ENCODE data around the gene LATS2.

Gene LATS2

DNA sequence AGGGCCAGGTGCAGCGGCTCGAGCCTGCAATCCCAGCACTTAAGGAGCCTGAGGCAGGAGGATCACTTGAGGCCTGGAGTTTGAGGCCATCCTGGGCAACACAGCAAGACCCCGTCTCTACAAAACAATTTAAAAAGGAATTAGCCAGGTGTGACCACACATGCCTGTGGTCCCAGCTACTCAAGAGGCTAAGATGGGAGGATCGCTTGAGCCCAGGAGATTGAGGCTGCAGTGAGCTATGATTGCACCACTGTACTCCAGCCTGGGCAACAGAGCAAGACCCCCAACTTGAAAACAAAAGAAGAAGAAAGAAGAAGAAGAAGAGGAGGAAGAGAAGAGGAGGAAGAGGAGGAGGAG, 47.7 kb downstream of the LATS2 start:
- no peak for DNase-seq

DNA sequence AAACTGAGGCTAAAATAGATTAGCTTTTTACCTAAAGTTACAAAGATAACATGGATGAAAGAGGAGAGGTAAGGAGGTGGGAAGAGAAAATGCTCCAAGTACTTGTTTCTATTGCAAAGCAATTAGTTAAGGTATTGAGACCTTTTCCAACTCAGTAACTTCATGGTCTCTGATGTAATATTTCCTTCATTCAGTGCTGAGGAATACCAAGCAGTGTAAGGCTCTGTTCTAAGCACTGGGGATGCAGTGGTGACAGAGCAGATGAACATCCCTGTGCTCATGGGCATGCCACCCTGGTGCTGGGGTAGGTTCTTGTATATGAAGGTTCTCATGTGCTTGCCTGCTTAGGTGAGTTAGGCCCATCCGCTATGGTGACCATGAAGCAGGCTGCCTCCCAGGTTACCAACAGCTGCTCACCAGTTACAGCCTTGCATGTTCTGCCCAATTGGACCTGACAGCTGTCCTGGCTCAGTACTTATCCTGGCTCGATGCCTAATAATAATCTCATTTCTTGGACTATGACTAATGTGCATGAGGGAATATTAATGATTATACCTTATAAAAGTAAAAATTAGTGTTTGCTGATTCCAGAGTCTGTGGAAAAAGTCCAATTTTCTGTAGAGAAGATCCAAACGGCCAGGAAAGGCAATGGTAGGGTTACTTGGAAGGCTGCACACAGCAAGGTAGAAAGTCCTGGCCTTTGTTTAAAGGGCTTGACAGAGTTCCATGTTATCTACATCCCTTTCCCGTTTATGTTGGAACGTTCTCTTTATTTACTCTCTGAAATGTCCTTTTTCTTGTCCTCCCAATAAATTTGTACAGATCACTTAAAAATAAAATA, 48.3 kb downstream of the LATS2 start:
- DNase-seq = no peak

DNA sequence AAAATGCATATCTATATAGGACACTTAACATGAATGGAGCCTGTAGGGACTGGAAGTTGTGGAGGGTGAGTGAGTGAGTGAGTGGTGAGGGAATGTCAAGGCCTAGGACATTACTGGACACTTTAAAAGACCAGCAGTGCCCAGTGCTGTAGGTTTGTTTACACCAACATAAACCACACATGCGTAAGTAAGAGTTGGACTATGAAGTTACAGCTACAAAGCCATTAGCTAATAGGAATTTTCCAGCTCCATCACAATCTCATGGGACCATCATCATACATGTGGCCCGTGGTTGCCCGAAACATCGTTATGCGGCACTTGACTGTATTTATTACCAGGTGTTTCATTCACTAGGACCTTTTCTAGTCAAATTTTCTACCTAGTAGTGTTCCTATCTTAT, 49.2 kb downstream of the LATS2 start:
- no peak for DNase-seq

DNA sequence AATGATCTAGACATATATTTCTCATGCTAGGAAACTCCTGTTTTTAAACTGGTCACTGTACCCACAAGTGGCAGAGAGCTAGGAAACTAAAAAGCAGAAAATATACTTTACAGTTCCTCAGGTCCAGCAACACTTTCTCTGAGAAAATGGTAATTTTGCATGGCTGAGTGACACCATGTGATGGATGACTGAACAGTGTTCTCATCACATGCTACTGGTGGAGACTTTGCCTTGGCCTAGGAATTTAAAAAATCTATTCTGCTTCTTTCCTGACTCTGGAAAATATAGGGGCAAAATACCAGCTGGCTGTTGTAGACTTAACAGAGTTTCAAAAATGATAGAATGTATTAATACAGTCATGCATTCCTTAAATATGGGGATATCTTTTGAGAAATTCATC, 50.0 kb downstream of the LATS2 start:
- no peak for DNase-seq

DNA sequence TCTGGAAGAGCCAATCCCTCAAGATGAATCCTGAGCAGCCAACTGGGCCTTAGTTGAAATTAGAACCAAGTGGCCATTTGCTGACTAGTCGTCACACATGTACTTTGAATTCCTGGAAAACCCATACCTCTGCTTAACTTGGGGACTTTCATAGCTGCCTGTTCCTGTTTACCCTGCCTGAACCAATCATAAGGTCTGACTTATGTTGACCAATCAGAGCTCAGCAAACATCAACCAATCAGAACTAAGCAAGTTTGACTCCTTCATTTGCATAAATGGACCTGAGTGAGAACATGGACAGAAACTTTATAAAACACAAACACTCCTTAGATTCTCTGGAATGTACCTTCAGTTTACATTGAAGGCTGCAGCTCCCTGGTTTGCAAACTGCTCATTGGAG, 50.8 kb downstream of the LATS2 start:
- DNase-seq = no peak

DNA sequence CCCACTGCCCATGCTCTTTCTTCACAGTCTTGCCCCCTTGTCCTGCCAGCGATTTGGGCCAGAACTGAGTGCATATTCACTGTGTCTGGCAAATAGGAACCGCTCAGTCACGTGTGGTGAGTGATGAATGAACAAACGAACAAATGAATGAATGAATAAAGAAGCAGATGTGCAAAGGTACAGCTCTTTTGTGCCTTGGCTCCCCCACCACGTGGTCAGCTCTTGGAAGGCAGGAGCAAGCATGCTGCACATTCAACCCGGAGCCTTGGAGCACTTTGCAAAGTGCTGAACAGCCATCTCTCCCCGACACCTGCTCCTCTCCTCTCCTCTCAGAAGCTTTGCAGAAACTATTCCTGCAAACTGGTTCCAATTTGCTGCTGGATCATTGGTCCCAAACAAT, 52.4 kb downstream of the LATS2 start:
- no peak for DNase-seq

DNA sequence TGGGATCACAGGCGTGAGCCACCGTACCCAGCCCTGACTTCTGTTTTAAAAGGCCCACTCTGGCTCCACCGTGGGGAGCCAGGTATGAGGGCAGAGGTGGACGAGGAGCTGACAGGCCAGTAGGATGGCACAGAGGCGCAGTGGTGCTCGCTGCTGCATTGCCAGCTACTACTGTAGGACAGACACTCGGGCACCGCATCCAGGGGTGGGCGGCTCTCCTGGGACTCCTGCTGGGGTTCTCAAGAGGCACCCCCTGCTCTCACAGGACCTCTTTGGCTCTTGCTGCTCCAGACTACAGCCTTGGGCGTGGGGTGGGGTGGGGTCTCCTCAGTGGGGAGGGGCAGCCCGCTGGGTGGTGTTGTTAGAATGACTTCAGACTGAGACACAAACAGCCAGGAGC, 53.4 kb downstream of the LATS2 start:
- DNase-seq = no peak

DNA sequence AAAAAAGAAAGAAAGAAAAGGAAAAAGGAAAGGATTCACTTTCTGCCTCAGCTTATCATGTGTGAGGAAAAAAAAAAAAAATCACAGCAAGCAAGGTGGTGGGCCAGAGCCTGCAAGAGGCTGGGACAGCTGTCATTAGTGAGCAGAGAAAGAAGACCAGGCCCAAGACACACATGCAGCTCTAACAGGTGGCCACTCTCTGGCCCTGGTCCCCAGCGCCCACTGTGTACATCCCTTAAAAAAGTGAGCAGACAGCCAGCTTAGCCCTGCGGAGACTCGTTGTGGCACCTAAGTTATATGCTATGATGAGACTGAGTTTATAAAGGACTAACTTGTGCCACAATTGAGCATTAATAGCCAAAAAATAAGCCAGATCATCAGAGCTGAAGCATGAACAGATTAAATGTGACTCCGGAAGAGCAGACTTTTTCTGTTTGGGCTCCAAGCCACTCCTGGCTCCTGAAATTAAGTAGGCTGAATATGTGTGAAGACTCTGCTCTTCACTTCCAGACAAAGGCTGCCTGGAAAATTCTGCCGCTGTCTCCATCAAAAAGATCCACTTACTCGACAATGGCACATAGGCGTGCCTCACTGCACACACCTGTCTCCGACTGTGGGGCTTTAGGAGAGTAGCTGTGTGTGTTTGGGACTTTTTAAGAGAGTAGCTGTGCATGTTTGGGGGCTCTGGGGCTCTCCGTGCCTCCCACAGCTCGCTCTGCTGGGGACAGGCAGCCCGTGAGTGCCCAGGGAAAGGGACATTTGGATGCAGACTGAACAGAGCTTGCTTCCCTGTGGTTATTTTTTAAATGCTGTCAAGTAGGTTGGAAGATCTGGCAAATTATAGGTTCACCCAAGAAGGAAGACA, 55.0 kb downstream of the LATS2 start:
- DNase-seq = no peak

DNA sequence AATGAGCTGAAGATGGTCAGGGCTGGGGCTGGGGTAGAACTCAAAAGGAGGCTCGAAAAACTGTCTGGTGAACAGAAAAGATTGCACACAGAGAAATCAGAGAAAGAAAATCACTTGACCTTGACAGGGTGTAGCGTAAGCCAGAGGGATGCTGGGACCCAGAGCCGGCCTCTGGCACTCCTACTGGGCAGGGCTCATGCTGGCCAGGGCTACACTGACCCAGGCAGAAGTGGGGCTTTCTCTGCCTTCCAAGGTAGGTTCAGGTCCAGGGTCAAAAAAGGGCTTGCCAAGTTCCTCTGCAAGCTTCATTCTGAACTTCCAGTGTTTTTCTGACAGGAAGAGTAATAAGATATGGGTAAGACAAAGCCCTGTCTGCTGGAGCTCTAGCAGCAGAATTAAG, 56.2 kb downstream of the LATS2 start:
- no peak for DNase-seq

DNA sequence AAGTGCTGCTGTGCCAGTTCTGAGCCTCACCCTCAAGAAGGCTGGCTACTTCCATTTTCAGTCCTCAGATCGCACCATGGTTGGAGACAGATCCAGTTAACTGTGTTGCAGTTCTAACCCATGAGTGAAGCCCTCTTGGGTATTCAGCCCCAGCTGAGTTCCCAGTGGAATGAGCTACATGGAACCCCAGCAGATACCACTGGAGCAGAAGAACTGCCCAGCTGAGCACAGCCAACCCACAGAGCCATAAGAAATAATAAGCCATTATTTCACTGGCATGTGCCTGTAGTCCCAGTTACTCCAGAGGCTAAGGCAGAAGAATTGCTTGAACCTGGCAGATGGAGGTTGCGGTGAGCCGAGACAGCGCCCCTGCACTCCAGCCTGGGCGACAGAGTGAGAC, 59.9 kb downstream of the LATS2 start:
- no peak for DNase-seq

DNA sequence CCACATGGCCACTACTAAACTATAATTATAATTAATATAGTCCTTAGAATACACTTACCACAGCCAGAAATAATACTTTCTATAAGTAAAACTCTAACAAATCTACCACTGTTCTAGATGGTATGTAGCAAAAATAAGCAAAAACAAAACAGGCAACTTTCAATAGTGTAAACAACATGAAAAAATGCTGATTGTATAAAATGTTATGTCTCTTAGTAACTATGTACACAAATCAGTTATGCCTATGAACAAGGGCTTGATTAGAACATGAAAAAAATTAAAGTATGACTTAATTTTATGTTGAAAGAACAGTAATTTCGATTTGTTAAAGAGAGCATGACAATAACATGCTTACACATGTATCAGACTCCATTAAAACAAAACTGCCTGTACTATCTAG, 60.7 kb downstream of the LATS2 start:
- no peak for DNase-seq

DNA sequence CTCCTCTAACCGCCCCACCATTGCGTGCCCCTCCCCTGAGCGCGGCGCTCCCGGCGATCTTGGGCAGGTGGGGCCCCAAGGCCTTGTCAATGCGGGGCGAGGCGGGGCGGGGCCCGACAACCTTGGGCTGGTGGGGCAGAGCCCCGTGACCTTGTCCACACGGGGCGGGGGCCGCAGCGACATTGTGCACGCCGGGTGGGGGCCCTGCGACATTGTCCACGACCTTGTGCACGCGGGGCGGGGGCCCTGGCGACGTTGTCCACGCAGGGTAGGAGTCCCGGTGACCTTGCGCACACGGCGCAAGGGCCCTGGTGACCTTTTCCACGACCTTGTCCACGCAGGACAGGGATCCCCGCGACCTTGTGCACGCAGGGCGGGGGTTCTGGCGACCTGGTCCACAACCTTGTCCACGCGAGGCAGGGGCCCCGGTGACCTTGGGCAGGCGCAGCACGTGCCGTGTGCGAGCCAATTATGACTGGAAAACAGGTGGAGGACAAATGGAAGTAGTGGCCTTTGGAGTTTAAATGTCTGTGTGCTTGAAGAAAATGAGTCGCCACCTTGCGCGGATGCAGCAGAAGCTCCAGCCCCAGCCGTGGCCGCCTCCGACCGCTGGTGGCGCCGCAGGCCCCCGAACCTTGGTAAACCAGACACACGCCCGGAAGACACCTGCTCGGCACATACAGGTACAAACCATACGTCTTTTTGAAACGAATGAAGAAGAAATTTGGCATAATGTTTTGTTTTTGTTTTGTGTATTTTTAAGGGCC, 62.6 kb downstream of the LATS2 start:
- DNase-seq = no peak

DNA sequence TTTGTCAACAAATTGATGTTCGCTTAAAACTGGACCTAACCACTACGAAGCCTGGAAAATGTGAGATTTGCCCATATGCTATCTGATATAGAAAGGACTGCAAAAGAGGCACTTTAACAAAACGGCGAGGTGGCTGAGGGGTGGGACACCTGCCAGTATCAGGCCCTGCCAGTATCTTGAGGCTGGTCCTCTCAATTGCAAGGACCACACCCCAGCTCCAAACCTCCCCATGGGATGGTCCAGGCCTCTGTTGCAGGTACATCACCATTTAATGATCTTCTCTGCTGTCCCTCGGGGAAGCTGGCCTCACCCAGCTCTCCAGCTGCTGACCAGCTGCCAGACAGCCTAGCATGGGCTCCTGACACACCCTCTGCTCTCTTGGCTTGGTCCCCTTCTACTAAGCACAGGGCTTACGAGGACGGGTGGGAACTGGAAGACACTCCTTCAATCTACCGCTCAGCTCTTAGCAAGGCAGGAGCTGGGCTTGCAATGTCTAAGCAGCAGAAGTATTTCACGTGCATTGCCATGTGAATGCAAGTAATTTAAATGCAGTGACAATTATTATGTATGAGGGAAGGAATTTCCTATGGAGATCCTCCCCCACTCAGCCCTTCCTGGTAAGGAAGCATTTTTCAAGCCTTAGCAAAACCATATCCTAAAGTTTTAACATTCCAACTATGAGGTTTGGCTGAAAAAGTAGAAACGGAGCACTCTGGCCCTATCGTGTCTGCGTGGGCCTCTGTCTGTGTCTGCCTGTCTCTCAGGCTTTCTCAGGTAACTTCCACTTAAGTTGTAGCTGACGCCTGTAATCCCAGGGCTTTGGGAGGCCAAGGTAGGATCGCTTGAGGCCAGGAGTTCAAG, 63.9 kb downstream of the LATS2 start:
- no peak for DNase-seq

DNA sequence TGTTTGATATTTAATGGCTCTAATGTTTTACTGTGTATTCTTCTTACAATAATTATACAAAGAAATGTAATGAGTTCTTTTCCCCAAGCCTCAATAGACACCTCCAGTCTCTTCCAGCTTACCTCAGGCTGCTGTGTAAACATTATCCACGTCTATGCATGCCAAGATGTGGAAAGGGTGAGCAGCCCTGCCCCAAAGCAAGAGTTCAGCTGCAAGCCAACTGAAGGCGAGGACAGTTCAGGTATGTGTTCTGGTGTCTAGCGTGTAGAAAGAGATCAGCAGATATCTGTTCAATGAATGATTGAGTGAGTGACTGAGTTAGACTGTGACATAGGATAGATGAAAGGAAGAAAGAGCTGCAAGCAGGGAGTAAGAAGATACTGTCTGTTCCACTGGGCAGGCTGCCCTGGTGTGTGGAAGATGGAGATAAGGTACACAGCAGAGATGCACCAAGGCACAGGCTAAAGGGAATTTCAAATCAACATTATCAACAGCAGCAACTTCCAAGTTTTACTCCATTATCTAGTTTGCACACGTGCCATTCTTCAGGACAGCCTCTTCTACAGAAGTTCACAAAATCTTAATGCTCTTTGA, 66.0 kb downstream of the LATS2 start:
- DNase-seq = no peak

DNA sequence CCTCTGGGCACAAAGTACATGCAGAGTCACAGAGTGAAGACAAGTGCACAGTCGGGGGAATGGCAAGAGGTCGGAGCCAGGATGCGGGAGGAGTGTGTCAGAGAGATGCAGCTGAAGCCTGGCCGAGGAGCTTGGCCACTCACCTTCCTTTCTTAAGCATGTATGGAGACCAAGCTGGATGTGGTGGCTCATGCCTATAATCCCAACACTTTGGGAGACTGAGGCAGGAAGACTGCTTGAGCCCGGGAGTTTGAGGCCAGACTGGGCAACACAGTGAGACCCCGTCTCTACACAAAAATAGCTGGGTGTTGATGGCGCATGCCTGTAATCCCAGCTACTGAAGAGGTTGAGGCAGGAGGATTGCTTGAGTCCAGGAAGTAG, 67.0 kb downstream of the LATS2 start:
- DNase-seq = no peak

DNA sequence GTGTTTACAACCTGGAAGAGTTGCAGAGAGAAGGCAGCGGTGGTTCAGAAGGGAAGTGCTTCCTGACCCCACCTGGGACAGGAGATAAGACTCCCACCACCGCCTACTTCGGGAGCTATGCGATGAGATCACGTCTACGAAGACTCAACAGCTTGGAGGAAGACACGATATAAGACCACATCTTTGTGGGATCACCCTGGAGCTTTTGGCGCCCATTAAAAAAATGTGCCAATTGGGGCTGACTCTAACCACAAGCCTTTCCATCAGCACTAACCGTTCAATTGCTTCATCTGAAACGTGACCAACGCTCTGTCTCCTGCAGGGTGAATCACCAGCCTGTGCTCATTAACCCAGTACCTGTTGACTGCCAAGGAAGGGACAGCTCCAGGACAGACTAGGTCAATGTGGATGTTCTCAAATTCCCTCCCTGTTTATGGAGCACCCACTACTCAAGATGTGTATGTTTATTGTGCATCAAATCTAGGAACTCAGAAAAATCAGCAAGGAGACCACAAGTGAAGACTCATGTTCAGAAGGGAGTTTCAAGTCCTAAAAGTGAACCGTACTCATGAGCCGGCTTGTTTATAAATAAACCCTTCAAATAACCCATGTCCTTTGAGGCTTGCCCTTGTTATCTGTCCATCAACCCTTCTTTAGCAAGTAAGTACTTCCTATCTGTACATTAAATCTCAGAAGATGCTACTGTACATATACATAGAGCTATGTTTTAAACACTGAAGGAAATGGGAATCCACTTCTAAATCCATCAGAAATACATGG, 67.5 kb downstream of the LATS2 start:
- DNase-seq = no peak

DNA sequence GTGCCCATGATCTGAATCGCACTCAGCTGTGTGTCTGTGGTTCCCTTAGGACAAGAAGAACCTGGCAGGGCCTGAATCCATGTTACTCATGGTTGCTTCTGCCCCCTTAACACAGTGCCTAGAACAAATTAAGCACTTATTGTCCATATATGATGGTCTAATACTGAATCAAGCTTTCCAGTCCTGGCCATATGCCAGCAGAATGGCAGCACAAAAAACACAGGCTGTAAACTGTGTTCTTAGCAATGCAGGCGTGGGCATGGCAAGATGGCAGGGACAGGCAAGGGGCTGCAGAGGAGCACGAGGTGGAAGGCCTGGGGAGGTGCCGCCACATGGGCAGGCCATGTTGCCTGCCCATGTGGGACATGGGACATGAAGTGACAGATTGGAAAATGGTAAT, 68.2 kb downstream of the LATS2 start:
- DNase-seq = no peak

DNA sequence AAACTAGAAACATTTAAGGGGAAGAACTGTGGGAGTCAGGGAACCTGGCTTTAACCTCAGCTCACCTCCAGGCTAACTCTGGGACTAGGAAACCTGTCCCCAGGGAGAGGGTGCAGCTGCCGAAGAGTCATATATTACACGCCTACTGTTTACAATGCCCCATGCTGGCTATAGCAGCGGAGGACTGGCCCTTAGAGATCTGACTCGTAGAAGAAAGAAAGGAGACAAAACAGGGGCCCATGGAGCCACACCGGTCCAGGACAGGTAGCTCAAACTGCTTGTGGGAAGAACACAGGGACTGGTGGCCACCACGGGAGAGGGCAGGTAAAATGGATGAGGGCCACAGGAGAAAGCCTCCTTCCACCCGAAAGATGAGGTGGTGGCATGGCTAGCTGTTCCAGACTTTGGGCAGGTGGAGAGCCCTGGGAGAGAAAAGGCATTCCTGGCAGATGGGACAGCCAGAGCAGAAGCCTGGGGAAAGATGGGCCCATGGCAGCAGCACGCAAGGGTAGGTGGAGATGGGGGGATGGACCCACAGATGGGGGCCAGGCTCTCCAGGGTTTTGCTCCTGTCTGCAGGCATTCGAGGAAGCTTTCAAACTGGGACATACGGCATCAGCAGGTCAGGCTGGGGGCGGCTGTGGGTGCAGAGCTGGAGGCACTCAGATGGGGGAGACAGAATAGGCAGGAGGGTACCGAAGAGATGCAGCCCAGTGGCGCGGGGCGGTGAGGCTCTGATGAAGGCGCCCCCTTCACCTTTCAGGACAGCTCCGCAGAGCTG, 69.5 kb downstream of the LATS2 start:
- DNase-seq = no peak

DNA sequence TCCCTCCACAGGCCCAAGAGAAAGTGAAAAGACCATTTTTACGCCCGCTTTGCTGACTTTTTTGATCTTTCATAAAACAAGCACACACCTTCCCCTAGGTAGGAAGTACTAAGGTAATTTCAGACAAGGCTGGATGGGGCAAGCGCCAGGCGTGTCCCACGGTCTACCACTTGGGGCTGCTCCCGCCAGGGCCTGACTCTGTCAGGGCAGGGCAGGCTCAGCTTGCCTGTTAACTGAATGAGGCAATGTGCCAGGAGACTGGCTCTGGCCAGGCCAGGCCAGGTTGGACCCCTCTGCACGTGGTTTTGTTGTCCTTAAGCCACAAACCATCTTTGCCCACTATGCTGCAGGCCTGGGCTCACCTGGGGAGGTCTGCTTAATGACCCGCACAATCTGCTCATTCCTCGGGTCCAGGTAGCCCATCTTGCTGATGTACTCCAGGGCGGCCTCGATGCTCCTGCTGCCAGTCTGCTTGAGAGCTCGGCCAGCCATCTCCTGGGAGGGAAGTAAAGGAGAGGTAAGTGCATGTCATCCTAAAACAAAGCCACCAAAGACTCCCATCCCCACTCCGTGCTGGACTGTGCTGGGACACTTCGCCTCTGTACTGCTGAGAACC, 70.4 kb downstream of the LATS2 start:
- DNase-seq = no peak

DNA sequence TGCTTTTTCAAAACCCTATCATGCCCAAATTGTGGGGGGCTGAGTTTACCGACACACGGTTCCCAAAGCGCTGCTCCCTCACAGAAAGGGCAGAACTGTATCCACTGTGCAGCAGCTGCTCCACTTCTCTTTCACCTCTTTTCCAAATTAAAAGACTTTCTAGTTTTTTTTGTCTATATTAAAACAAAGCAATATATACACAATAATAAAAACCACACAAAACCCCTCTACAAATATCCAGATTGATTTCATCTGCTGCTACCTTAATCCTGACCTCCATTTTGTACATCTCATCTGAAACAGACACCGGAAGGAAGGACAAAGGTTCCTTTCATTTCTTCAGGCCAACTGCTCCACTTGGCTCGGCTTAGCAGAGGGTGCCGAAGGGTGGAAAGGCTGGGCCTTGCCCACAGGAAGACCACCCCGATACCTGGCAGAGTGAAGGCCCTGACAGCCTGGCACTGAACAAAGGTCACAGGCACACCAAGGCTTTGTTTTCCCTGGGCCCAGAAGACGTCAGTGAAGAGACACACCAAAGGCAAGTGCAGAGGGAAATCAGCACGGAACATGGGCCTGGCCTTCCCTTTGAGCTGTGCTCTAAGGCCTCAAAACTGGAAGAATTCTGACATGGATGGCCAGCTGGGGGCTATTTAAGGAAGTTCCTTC, 71.6 kb downstream of the LATS2 start:
- DNase-seq = no peak
